Nephron progenitor cell (in vitro differentiated cells): ENCODE results near the gene SLC39A12.

Source experiments
- DNase-seq: peaks from one replicate; pipeline ENCODE4 v3.0.0; 2021
- H3K27ac Mint-ChIP-seq: 2 replicates; pipeline ENCODE4 v1.8.0; 2021; ENCODE audit warnings: mild to moderate bottlenecking, moderate library complexity, mixed read lengths
- H3K27me3 Mint-ChIP-seq: 2 replicates; pipeline ENCODE4 v1.8.0; 2021; ENCODE audit warnings: mild to moderate bottlenecking, low read depth, mixed read lengths; ENCODE audit not compliant: poor library complexity
- H3K36me3 Mint-ChIP-seq: 2 replicates; pipeline ENCODE4 v1.8.0; 2021; ENCODE audit warnings: low read depth, mixed read lengths
- H3K4me1 Mint-ChIP-seq: 2 replicates; pipeline ENCODE4 v1.8.0; 2021; ENCODE audit warnings: mixed read lengths
- H3K4me3 Mint-ChIP-seq: 2 replicates; pipeline ENCODE4 v1.8.0; 2021; ENCODE audit warnings: mild to moderate bottlenecking, moderate library complexity, mixed read lengths
- H3K9me3 Mint-ChIP-seq: 2 replicates; pipeline ENCODE4 v1.8.0; 2021; ENCODE audit warnings: mild to moderate bottlenecking, moderate library complexity, mixed read lengths
- CTCF ChIP-seq: fragments of 200-600 bp; sonication (generic); IDR thresholded peaks from 2 replicates; pipeline ENCODE4 v1.5.0; 2021; ENCODE audit warnings: antibody characterized with exemption

SLC39A12 gene

GRCh38 chr10:17980846-17981565, 29.3 kb downstream of the SLC39A12 start:
- H3K27ac Mint-ChIP-seq = peak overlapping the region; percentile 32
- DNase-seq = no peak
- H3K4me3 Mint-ChIP-seq = no peak overlapping the region
- H3K4me1 Mint-ChIP-seq = no peaks in the 10 kb centered on the region
- no peaks in the 10 kb centered on the region for H3K36me3 Mint-ChIP-seq
- peaks cover 3% of the 10 kb centered on the region for H3K27me3 Mint-ChIP-seq
- H3K9me3 Mint-ChIP-seq = no peaks in the 10 kb centered on the region
- TF ChIP-seq CTCF = no peak

DNA sequence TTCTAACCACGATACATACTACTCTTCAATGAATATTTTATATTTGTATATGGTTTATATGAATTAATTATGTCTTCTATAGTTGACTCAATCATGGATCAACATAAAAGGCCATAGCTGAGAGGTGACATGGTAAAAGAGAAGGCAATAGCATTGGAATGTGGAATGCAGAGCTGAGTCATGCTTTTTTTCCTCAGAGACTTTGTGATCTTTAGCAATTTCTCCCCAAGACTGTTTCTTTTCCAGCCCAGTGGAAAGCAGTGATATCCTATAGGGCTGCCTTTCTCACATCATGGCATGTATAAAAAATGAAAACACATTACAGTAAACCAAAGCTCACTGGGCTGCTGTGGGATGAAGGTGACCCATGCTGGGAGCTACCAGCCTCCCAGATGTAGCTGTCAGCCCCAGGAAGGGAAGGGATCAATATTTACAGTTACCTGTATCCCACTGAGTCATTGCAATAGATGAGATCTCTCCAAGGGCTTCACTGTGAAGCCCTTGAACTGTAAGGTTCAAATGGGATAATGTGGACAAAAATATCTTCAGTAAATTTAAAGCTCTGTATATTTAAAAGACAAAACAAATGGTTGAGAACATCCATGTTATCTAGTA, 30.2 kb downstream of the SLC39A12 start:
- no peak for TF ChIP-seq CTCF
- Mint-ChIP-seq H3K9me3 (no peaks in the 10 kb centered on the region), H3K27ac (no peak overlapping the region), H3K36me3 (no peaks in the 10 kb centered on the region), H3K27me3 (peaks cover 4% of the 10 kb centered on the region), H3K4me1 (no peaks in the 10 kb centered on the region), H3K4me3 (no peak overlapping the region)
- DNase-seq = no peak

DNA sequence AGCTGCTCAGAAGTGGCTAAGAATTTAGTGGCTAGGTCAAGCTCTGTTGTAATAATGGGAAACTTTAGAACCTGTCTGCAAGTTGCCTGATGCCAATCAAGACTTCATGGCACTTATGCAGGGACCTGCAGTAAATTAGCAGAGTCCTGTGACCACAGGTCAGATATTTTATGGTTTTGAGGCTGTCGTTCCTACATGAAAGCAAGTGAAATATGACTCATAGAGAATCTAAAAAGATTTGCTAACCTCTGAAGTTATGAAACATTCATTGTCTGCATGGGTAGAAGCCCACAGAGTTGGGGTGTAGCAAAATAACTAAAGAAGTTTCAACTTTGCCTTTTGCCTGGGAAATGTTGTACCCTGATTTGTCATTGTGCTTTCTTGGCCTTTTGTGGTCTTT, 32.3 kb downstream of the SLC39A12 start:
- Mint-ChIP-seq H3K36me3 (no peaks in the 10 kb centered on the region), H3K4me3 (no peak overlapping the region), H3K27ac (no peak overlapping the region), H3K27me3 (peaks cover 7% of the 10 kb centered on the region), H3K4me1 (no peaks in the 10 kb centered on the region), H3K9me3 (no peaks in the 10 kb centered on the region)
- DNase-seq = no peak
- no peak for TF ChIP-seq CTCF

DNA sequence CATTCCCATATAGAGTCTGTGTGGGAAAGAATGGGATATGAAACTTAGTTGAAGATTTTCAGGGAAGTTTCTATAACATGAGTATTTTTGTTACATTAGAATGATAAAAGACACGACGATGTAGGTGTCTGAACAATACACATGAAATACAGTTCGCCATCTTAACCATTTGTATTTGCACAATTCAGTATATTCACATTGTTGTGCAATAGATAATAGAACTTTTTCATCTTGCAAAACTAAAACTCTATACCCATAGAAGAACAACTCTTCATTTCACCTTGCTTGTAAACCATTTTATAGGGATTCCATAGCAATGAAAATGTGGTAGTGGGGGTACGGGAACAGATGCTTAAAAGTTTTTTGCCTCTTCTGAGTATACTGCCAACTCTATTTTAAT, 32.8 kb downstream of the SLC39A12 start:
- DNase-seq = no peak
- Mint-ChIP-seq H3K27me3 (peaks cover 7% of the 10 kb centered on the region), H3K9me3 (no peaks in the 10 kb centered on the region), H3K4me3 (no peak overlapping the region), H3K27ac (no peak overlapping the region), H3K4me1 (no peaks in the 10 kb centered on the region), H3K36me3 (no peaks in the 10 kb centered on the region)
- no peak for TF ChIP-seq CTCF

DNA sequence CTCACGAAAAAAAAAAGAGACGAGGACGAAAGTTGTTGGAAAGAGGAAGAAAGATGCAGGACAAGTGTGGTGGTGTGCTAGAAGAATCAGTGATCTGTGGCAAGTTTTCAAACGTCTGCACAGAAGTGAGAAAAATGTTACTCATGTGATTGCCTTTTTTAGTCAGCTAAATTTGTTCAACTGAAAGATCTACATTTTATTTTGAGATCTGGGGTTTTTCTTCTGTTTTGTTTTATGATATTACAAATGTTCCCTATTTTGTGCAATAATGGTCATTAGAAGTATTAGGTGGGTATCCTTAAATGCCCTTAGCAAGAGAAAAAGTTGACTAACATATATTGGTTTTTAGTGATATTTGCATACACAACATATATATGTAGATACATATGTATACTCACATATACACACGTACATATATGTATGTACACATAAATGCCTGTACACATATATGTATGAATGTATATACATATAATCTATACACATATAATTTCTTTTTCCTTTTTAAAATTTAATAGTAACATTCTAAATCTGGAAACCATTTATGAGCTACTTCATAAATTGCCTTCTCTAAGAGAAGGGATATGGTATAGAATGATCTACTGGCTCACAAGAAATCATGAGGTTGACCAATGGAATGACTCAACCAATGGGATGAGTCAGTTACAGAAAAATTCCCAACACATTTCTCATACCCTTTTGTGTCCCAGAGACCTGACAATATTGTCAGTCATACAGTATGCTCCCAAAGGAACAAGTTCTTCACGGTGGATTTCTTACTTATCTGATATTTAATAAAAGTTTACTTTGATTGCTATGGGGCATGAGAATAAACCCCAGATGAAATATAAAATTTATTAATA, 38.4 kb downstream of the SLC39A12 start:
- no peak for DNase-seq
- no peak for TF ChIP-seq CTCF
- Mint-ChIP-seq H3K9me3 (no peaks in the 10 kb centered on the region), H3K27ac (no peak overlapping the region), H3K4me1 (no peaks in the 10 kb centered on the region), H3K4me3 (no peak overlapping the region), H3K27me3 (peaks cover 3% of the 10 kb centered on the region), H3K36me3 (no peaks in the 10 kb centered on the region)
